NCI-H460 (cell line): ENCODE data around the gene IL3. TPM values are rescaled to one million over a fixed set of nuclear protein-coding genes. Genes with fewer than 3 reads are reported as not detected.
"Not testable (repeated sequence)": the region's sequence is repeated elsewhere in the genome, so short reads cannot be mapped to it uniquely, and the experiment has no call there.

Experiments used
- DNase-seq: peaks from one replicate; pipeline ENCODE4 v3.0.0-alpha.2; 2016; ENCODE audit warnings: low read depth; ENCODE audit errors: extremely low read depth
- small RNA-seq, 2 experiments: library from RNA; depleted of rRNA; stranded (forward); fragments of <200 nt; gene quantifications; one replicate each; pipeline ENCODE3, GENCODE V24; 2014
- total RNA-seq: library from RNA; depleted of rRNA; stranded (reverse); fragments of >200 nt; shearing (Covaris generic); gene quantifications from 2 replicates; pipeline ENCODE4 v1.2.3, GENCODE V29; 2014; rRNA removed

Gene IL3
- total RNA-seq, 1 experiment from 2014 or later = not detected

DNA sequence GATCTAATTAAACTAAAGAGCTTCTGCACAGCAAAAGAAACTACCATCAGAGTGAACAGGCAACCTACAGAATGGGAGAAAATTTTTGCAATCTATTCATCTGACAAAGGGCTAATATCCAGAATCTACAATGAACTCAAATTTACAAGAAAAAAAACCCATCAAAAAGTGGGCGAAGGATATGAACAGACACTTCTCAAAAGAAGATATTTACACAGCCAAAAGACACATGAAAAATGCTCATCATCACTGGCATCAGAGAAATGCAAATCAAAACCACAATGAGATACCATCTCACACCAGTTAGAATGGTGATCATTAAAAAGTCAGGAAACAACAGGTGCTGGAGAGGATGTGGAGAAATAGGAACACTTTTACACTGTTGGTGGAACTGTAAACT, 48.0 kb downstream of the IL3 start:
- DNase-seq = not testable (repeated sequence)

GRCh38 chr5:132108957-132109356, 48.5 kb downstream of the IL3 start:
- DNase-seq = not testable (repeated sequence)

DNA sequence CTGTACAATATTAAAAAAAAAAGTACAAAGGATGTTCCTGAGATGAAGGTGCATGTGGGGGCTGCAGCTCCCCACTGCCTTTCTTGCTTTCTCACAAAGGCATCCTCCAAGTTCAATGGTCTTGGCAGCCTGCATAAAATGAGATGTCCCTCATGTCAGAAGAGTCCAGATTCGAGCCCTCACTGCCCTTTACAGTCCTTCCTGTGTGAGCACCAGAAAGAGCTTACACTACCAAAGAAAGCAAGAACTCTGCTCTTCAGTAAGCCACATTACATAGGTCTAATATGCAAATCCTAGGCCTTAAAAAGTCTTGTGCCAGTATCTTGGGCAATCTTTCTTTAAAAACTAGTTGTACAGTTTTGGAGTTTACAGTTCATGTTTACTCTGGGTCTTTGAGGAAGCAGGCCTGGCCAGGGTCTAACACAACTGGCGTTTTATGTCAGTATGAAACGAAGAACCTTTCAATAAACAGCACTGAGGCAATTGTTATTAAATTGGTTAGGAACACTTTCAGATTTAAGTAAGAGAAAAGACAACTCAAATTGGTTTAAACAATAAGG, 49.1 kb downstream of the IL3 start:
- no peak for DNase-seq

GRCh38 chr5:132110195-132110594, 49.7 kb downstream of the IL3 start:
- no peak for DNase-seq

DNA sequence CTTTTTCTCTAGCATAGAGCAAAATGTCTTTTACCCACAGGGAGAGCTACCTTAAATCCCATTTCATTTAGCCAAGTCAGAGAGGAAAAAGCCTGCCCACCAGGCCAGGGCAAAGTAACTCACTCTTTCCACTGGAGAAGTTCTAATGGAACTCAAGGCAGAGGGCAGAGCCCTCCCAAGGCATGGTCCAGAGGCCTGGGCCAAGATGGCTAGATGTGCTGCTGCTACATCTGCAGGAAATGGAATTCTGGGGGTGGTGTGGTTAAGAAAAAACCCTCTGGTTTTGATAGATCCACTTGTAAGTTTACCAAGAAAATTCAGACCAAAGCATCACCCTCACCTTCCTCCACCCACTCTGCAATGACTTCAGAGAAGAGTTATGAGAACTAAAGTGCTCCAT, 50.5 kb downstream of the IL3 start:
- no peak for DNase-seq

- no peak for DNase-seq
Measured at GRCh38 chr5:132112111-132112510, 51.7 kb downstream of the IL3 start.

Small RNA genes within 50 kb of the gene (small RNA-seq; reads per million reads assigned to genes)
- gene RF00285 = 0 to 0.06 reads per million in 2 experiments

Other genes starting within 250 kb of the IL3 start
- gene MEIKIN, start 115.0 kb upstream of the IL3 start, total RNA-seq = not detected in 2 replicates
- 0.03 and 0.05 TPM in 2 replicates for gene ACSL6, start 49.0 kb upstream of the IL3 start, total RNA-seq
- gene CSF2, start 13.1 kb downstream of the IL3 start, total RNA-seq = not detected in 2 replicates
- gene P4HA2, start 167.2 kb downstream of the IL3 start, total RNA-seq = 28.5 and 36.8 TPM in 2 replicates
- gene PDLIM4, start 197.0 kb downstream of the IL3 start, total RNA-seq = not detected in 2 replicates
- gene SLC22A4, start 233.7 kb downstream of the IL3 start, total RNA-seq = 4.3 and 5.6 TPM in 2 replicates